ENCODE measurements around the gene PRSS12.

Gene PRSS12

GRCh38 chr4:118356111-118356510 lies 3.3 kb upstream of the PRSS12 start:
- no peak for DNase-seq (ENCODE audit: low read depth)

- no peak for DNase-seq (ENCODE audit: low read depth)
Observed at GRCh38 chr4:118354913-118355312, 2.1 kb upstream of the PRSS12 start.

- DNase-seq (ENCODE audit: low read depth) = no peak
Observed at GRCh38 chr4:118353534-118354030, 779 bp upstream of the PRSS12 start.

- no peak for DNase-seq (ENCODE audit: low read depth)
Observed at GRCh38 chr4:118351851-118352827, 664 bp downstream of the PRSS12 start.

GRCh38 chr4:118350961-118351360 lies 1.8 kb downstream of the PRSS12 start:
- no peak for DNase-seq (ENCODE audit: low read depth)

GRCh38 chr4:118348886-118349285 lies 3.9 kb downstream of the PRSS12 start:
- DNase-seq (ENCODE audit: low read depth) = no peak

- no peak for DNase-seq (ENCODE audit: low read depth)
Observed at GRCh38 chr4:118346495-118346894, 6.3 kb downstream of the PRSS12 start.

- DNase-seq (ENCODE audit: low read depth) = no peak
Observed at GRCh38 chr4:118345813-118346212, 7.0 kb downstream of the PRSS12 start.

GRCh38 chr4:118344801-118345200 lies 8.0 kb downstream of the PRSS12 start:
- no peak for DNase-seq (ENCODE audit: low read depth)

GRCh38 chr4:118343501-118343900 lies 9.3 kb downstream of the PRSS12 start:
- DNase-seq (ENCODE audit: low read depth) = no peak

GRCh38 chr4:118340109-118340508 lies 12.7 kb downstream of the PRSS12 start:
- DNase-seq (ENCODE audit: low read depth) = no peak

- no peak for DNase-seq (ENCODE audit: low read depth)
Observed at GRCh38 chr4:118338981-118339765, 13.6 kb downstream of the PRSS12 start.

- no peak for DNase-seq (ENCODE audit: low read depth)
Observed at GRCh38 chr4:118338518-118338917, 14.3 kb downstream of the PRSS12 start.

GRCh38 chr4:118337954-118338353 lies 14.8 kb downstream of the PRSS12 start:
- DNase-seq (ENCODE audit: low read depth) = no peak

- no peak for DNase-seq (ENCODE audit: low read depth)
Observed at GRCh38 chr4:118335774-118336173, 17.0 kb downstream of the PRSS12 start.

- no peak for DNase-seq (ENCODE audit: low read depth)
Observed at GRCh38 chr4:118335324-118335723, 17.5 kb downstream of the PRSS12 start.

GRCh38 chr4:118331352-118331751 lies 21.5 kb downstream of the PRSS12 start:
- no peak for DNase-seq (ENCODE audit: low read depth)

GRCh38 chr4:118329849-118330248 lies 23.0 kb downstream of the PRSS12 start:
- no peak for DNase-seq (ENCODE audit: low read depth)

GRCh38 chr4:118327554-118328241 lies 25.1 kb downstream of the PRSS12 start:
- DNase-seq (ENCODE audit: low read depth) = no peak

GRCh38 chr4:118326585-118326984 lies 26.2 kb downstream of the PRSS12 start:
- DNase-seq (ENCODE audit: low read depth) = no peak

- no peak for DNase-seq (ENCODE audit: low read depth)
Observed at GRCh38 chr4:118325431-118325830, 27.4 kb downstream of the PRSS12 start.

GRCh38 chr4:118322831-118323502 lies 29.8 kb downstream of the PRSS12 start:
- DNase-seq (ENCODE audit: low read depth) = no peak

Measured in activated T-cell treated with anti-CD3 and anti-CD28 coated beads for 48 hours (primary cell).